ENCODE data around the gene NPBWR2. TPM values are rescaled to one million over a fixed set of nuclear protein-coding genes. Genes with fewer than 3 reads are reported as not detected.

Gene NPBWR2
- polyA plus RNA-seq, 1 of the 3 experiments (the other 2 are of a cell fraction) = not detected

DNA sequence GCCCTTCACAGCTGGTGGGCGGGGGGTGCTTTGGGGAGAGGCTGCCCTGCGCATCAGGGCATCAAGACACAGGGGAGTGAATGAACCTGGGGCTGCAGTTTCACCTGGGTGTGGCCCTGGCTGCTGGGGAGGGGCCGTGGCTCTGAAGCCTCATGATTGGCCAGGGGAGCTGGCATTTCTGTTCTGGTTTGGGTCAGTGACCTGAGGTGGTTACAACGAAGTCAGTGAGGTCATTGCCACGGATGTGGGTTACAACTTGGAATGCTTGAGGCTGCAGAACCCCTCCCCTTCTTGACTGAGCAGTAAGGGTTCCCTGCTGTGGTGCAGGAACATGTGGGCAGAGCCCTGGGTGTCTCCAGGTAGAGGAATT, 41.4 kb downstream of the NPBWR2 start:
- no peak overlapping the region for H2AFZ ChIP-seq (ENCODE audit: low read depth)
- no peaks in the 10 kb centered on the region for H3K27me3 ChIP-seq (ENCODE audit: insufficient read depth)
- no peak overlapping the region for H3K9ac ChIP-seq
- H3K4me1 ChIP-seq (ENCODE audit: control insufficient read depth in 1 of 2, insufficient read depth in 2 of 2, low read depth in 1 of 2, low read length in 1 of 2) = peaks cover 14 to 21% of the 10 kb centered on the region in 2 experiments; a peak in 2 of 4 replicates
- H3K4me3 ChIP-seq (ENCODE audit: low read depth in 2 of 2, low read length in 1 of 2) = no peak overlapping the region
- no peak overlapping the region for H3K4me2 ChIP-seq
- peaks cover 15% of the 10 kb centered on the region; the same call in 1 of the 2 replicates for H3K79me2 ChIP-seq (ENCODE audit: insufficient read depth)
- TF ChIP-seq SMC3 (IDR thresholded peaks at IDR 0.05; ENCODE audit: low read depth, low read length) (no peak), MEF2A (IDR thresholded peaks at IDR 0.05; ENCODE audit: borderline replicate concordance, low read depth) (no peak), GABPA (IDR thresholded peaks at IDR 0.05; ENCODE audit: low read depth) (no peak), NFIC (IDR thresholded peaks at IDR 0.05; ENCODE audit: borderline replicate concordance) (no peak), RCOR1 (IDR thresholded peaks at IDR 0.05; ENCODE audit: low read length) (no peak), EP300 (IDR thresholded peaks at IDR 0.05; ENCODE audit: borderline replicate concordance in 1 of 2, low read depth in 1 of 2, low read length in 1 of 2) (no peak), GATA2 (CRISPR knock-in tag; IDR thresholded peaks at IDR 0.05) (no peak), YY1 (IDR thresholded peaks at IDR 0.05; ENCODE audit: low read depth) (no peak), SIN3A (IDR thresholded peaks at IDR 0.05; ENCODE audit: borderline replicate concordance, low read depth, low read length) (no peak), MXI1 (IDR thresholded peaks at IDR 0.05; ENCODE audit: low read depth, low read length) (no peak), TAF1 (IDR thresholded peaks at IDR 0.05; ENCODE audit: borderline replicate concordance, low read depth, low read length) (no peak), CHD2 (IDR thresholded peaks at IDR 0.05; ENCODE audit: low read length, partially characterized antibody) (no peak)
- TF ChIP-seq, protein P1, sequence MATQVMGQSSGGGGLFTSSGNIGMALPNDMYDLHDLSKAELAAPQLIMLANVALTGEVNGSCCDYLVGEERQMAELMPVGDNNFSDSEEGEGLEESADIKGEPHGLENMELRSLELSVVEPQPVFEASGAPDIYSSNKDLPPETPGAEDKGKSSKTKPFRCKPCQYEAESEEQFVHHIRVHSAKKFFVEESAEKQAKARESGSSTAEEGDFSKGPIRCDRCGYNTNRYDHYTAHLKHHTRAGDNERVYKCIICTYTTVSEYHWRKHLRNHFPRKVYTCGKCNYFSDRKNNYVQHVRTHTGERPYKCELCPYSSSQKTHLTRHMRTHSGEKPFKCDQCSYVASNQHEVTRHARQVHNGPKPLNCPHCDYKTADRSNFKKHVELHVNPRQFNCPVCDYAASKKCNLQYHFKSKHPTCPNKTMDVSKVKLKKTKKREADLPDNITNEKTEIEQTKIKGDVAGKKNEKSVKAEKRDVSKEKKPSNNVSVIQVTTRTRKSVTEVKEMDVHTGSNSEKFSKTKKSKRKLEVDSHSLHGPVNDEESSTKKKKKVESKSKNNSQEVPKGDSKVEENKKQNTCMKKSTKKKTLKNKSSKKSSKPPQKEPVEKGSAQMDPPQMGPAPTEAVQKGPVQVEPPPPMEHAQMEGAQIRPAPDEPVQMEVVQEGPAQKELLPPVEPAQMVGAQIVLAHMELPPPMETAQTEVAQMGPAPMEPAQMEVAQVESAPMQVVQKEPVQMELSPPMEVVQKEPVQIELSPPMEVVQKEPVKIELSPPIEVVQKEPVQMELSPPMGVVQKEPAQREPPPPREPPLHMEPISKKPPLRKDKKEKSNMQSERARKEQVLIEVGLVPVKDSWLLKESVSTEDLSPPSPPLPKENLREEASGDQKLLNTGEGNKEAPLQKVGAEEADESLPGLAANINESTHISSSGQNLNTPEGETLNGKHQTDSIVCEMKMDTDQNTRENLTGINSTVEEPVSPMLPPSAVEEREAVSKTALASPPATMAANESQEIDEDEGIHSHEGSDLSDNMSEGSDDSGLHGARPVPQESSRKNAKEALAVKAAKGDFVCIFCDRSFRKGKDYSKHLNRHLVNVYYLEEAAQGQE (IDR thresholded peaks at IDR 0.05; ENCODE audit: low read depth, low read length) = no peak
- TF ChIP-seq, protein P2, sequence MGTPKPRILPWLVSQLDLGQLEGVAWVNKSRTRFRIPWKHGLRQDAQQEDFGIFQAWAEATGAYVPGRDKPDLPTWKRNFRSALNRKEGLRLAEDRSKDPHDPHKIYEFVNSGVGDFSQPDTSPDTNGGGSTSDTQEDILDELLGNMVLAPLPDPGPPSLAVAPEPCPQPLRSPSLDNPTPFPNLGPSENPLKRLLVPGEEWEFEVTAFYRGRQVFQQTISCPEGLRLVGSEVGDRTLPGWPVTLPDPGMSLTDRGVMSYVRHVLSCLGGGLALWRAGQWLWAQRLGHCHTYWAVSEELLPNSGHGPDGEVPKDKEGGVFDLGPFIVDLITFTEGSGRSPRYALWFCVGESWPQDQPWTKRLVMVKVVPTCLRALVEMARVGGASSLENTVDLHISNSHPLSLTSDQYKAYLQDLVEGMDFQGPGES (IDR thresholded peaks at IDR 0.05; ENCODE audit: low read depth, low read length) = no peak
- TF ChIP-seq, protein P3, sequence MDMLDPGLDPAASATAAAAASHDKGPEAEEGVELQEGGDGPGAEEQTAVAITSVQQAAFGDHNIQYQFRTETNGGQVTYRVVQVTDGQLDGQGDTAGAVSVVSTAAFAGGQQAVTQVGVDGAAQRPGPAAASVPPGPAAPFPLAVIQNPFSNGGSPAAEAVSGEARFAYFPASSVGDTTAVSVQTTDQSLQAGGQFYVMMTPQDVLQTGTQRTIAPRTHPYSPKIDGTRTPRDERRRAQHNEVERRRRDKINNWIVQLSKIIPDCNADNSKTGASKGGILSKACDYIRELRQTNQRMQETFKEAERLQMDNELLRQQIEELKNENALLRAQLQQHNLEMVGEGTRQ (IDR thresholded peaks at IDR 0.05; ENCODE audit: borderline replicate concordance, low read depth, low read length) = no peak
- TF ChIP-seq, protein P4, sequence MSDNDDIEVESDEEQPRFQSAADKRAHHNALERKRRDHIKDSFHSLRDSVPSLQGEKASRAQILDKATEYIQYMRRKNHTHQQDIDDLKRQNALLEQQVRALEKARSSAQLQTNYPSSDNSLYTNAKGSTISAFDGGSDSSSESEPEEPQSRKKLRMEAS (IDR thresholded peaks at IDR 0.05; ENCODE audit: low read depth) = no peak
- H3K36me3 ChIP-seq (replicated peaks in 1 of 2; ENCODE audit: control insufficient read depth in 1 of 2, insufficient read depth in 2 of 2, low read length in 1 of 2) = no peaks in the 10 kb centered on the region
- DNase-seq = no peak
- H3F3A ChIP-seq (replicated peaks; ENCODE audit: insufficient read depth) = peaks cover 4% of the 10 kb centered on the region
- no peaks in the 10 kb centered on the region for H3K9me3 ChIP-seq
- no CpG with 5 or more reads among the region's 5 CpGs for whole genome bisulfite sequencing (ENCODE audit: low lambda C conversion rate)
- H3K9me2 ChIP-seq = no peaks in the 10 kb centered on the region
- ChIA-PET POLR2A (no interaction called here), CTCF (interaction anchor here (2.0 to 2.3 kb wide), 2 partner anchors 28 to 55 kb away, joined by 12 read pairs; no protein-coding TSS in a partner anchor)
- H4K20me1 ChIP-seq (ENCODE audit: insufficient read depth) = no peaks in the 10 kb centered on the region
- no peak overlapping the region for H3K27ac ChIP-seq (ENCODE audit: low read depth in 2 of 2, low read length in 1 of 2)

Data from SK-N-SH (cell line).